Tibial nerve (tissue), 4 donors: ENCODE results near the gene LTV1. TPM values are rescaled to one million over a fixed set of nuclear protein-coding genes. Genes with fewer than 3 reads are reported as not detected.

Experiments used
- DNase-seq, 2 donors: peaks; one replicate each; pipeline ENCODE4 v3.0.0-alpha.2; 2019; ENCODE audit warnings: low spot score in 2 of 2
- H3K27ac ChIP-seq, 4 donors: fragments of 200-600 bp; sonication (generic) in 3 of 4; one replicate each; pipeline ENCODE4 v1.5.1; 2017 to 2019; ENCODE audit warnings: mild to moderate bottlenecking in 1 of 4
- H3K27me3 ChIP-seq, 2 donors: fragments of 200-600 bp; sonication (generic) in 1 of 2; one replicate each; pipeline versions ENCODE4 v1.5.1 to v1.6.0; 2017 to 2019
- H3K36me3 ChIP-seq, 3 donors: fragments of 200-600 bp; sonication (generic); one replicate each; pipeline ENCODE4 v1.5.1; 2018 to 2019
- H3K4me1 ChIP-seq, 4 donors: fragments of 200-600 bp; sonication (generic) in 3 of 4; one replicate each; pipeline ENCODE4 v1.5.1; 2017 to 2019
- H3K4me3 ChIP-seq, 4 donors: fragments of 200-600 bp; sonication (generic) in 3 of 4; one replicate each; pipeline ENCODE4 v1.5.1; 2017 to 2019; ENCODE audit warnings: mild to moderate bottlenecking in 1 of 4, moderate library complexity in 1 of 4
- H3K9me3 ChIP-seq, 4 donors: fragments of 200-600 bp; sonication (generic) in 3 of 4; one replicate each; pipeline ENCODE4 v1.5.1; 2017 to 2019
- CTCF ChIP-seq, 5 experiments: fragments of 200-600 bp in 3 of 5; fragments of 450-650 bp in 2 of 5; sonication (generic) in 3 of 5; IDR thresholded peaks; one replicate each; pipeline ENCODE4 v1.5.1; 2016 to 2019; ENCODE audit warnings: antibody characterized with exemption in 5 of 5, mild to moderate bottlenecking in 3 of 5, moderate library complexity in 2 of 5
- EP300 ChIP-seq, 2 donors: sonication (generic); formaldehyde crosslinking; IDR thresholded peaks; one replicate each; pipeline ENCODE4 v1.6.1; 2017; ENCODE audit warnings: antibody characterized with exemption in 2 of 2, mild to moderate bottlenecking in 1 of 2
- POLR2A ChIP-seq, 2 donors: fragments of 450-650 bp; IDR thresholded peaks; one replicate each; pipeline ENCODE4 v1.6.1; 2017; ENCODE audit warnings: antibody characterized with exemption in 2 of 2, mild to moderate bottlenecking in 2 of 2, moderate library complexity in 2 of 2
- WGBS, 2 donors: methylation state at CpG; one replicate each; pipeline ENCODE4 v1.1.5; 2018; 5-methylcytosine and 5-hydroxymethylcytosine counted together
- total RNA-seq, 4 donors: library from RNA; depleted of rRNA; stranded (reverse); fragments of >200 nt; gene quantifications; one replicate each; pipeline ENCODE4 v1.1.0, GENCODE V29; 2016

Gene LTV1
- total RNA-seq, 4 donors from 2014 or later = 16.4 to 33.0 (median 22.8) TPM

- H3K27ac ChIP-seq = no peak overlapping the region
- 80 to 82% methylated on average over 4 of the region's 4 CpGs for WGBS, 2 donors
- no peak for DNase-seq
- peaks cover 0 to 7% (median 0%) of the 10 kb centered on the region in 4 donors for H3K4me1 ChIP-seq
- peaks cover 0 to 10% (median under 1%) of the 10 kb centered on the region in 4 donors for H3K9me3 ChIP-seq
- peaks cover 0 to 41% (median 0%) of the 10 kb centered on the region in 3 donors for H3K36me3 ChIP-seq
- H3K27me3 ChIP-seq = no peaks in the 10 kb centered on the region
- TF ChIP-seq EP300 (IDR thresholded peaks at IDR 0.05) (no peak), POLR2A (IDR thresholded peaks at IDR 0.05) (no peak)
- H3K4me3 ChIP-seq = no peak overlapping the region
Measured at GRCh38 chr6:143804835-143805239, 38.3 kb upstream of the LTV1 start.

DNA sequence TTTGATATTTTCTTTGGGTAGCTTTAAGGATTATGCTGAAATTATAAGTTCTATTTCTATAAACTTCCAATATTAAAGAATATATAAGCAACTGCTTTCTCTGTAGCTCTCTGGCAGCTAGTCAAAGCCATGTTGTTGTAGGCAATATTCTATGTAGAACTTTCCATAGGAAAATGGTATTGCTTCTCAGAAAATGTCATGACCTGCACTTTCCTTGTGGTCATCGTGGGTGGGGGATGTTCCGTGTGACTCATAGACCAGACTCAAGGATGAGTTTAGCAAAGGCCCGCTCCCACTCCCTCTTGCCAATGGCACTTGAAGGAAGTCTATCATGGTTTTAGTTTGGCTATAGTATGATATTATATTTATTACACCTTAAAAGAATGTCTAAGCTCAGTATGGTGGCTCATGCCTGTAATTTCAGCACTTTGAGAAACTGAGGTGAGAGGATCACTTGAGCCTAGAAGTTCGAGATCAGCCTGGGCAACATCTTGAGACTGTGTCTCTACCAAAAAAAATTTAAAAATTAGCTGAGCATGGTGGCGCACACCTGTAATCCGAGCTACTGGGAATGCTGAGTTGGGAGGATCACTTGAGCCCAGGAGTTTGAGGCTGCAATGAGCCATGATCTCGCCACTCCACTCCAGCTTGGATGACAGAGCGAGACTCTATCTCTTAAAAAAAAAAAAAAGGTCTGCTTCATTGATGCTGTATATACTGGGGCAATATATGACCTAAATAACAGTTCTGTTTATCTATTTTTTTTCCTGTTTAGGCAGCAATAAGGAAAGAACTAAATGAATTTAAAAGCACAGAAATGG, 36.6 kb upstream of the LTV1 start:
- no peak overlapping the region for H3K27ac ChIP-seq
- no peak overlapping the region for H3K4me3 ChIP-seq
- no peak for DNase-seq
- H3K36me3 ChIP-seq = peaks cover 0 to 25% (median 0%) of the 10 kb centered on the region in 3 donors
- no peaks in the 10 kb centered on the region for H3K27me3 ChIP-seq
- H3K9me3 ChIP-seq = no peaks in the 10 kb centered on the region
- peaks cover 0 to 7% (median 0%) of the 10 kb centered on the region in 4 donors for H3K4me1 ChIP-seq
- WGBS, 2 donors = 80 to 88% methylated on average over 8 of the region's 8 CpGs
- TF ChIP-seq CTCF (IDR thresholded peaks at IDR 0.05) (no peak), EP300 (IDR thresholded peaks at IDR 0.05) (no peak), POLR2A (IDR thresholded peaks at IDR 0.05) (no peak)

- Histone ChIP-seq H3K27ac (no peak overlapping the region), H3K27me3 (no peaks in the 10 kb centered on the region), H3K4me3 (no peak overlapping the region), H3K36me3 (peaks cover 0 to 18% (median 0%) of the 10 kb centered on the region in 3 donors), H3K9me3 (no peaks in the 10 kb centered on the region), H3K4me1 (peaks cover 0 to 7% (median 0%) of the 10 kb centered on the region in 4 donors)
- no peak for DNase-seq
- WGBS, 2 donors = 88 to 91% methylated on average over 6 of the region's 6 CpGs
- TF ChIP-seq POLR2A (IDR thresholded peaks at IDR 0.05) (no peak), CTCF (IDR thresholded peaks at IDR 0.05) (no peak), EP300 (IDR thresholded peaks at IDR 0.05) (no peak)
Measured at GRCh38 chr6:143807103-143807772, 35.9 kb upstream of the LTV1 start.

DNA sequence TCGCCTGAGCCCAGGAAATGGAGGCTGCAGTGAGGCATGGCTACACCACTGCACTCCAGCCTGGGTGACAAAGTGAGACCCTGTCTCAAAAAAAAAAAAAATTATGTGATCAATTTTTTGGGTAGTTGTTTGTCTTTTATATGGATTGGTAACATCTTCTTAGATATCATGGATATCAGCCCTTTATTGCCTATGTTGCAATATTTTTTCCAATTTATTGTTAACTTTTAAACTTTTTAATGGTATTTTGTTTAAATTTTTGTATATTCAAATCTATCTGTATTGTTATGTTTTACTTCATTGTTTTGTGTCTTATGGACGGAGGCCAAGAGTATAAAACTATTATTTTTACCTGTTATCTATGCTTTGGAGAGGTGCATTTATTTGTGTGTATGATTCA, 32.4 kb upstream of the LTV1 start:
- WGBS, 2 donors = 96% methylated on average over 2 of the region's 2 CpGs
- TF ChIP-seq CTCF (IDR thresholded peaks at IDR 0.05) (no peak), EP300 (IDR thresholded peaks at IDR 0.05) (no peak), POLR2A (IDR thresholded peaks at IDR 0.05) (no peak)
- H3K4me1 ChIP-seq = no peaks in the 10 kb centered on the region
- H3K27ac ChIP-seq = no peak overlapping the region
- H3K36me3 ChIP-seq = peaks cover 0 to 14% (median 0%) of the 10 kb centered on the region in 3 donors
- H3K4me3 ChIP-seq = no peak overlapping the region
- H3K9me3 ChIP-seq = no peaks in the 10 kb centered on the region
- no peak for DNase-seq
- no peaks in the 10 kb centered on the region for H3K27me3 ChIP-seq

DNA sequence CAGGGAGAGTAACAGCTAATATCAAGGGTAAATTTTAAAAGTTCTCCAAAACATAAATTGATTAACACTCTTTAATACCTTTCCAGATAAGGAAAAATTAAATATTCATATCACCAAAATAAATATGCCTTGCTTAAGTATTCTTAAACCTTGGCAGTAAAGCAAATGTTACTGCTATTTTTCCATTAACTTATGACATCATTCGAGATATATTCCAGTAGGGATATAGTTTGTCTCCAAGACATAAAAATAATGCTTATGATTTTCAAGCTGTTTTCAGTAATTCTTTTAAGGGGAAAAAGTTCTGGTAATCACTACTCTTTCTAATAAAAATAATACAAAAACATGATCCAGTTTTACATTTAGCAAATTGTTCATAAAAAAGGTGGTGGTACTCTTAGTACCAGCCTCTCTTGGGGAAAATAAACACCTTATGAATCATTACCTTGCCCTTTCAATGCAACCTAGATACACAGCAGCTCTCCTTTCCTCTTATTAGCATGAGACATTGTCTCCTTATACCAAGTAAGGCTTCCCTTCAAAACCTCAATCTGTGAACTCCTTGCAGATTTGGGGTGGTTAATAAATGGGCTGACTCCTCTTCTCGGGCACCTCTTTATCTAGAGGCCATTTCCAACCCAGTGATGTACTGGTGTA, 31.5 kb upstream of the LTV1 start:
- no peaks in the 10 kb centered on the region for H3K27me3 ChIP-seq
- H3K36me3 ChIP-seq = peaks cover 0 to 14% (median 0%) of the 10 kb centered on the region in 3 donors
- no peak for TF ChIP-seq POLR2A (IDR thresholded peaks at IDR 0.05)
- no peak for TF ChIP-seq CTCF (IDR thresholded peaks at IDR 0.05)
- no peak for TF ChIP-seq EP300 (IDR thresholded peaks at IDR 0.05)
- H3K27ac ChIP-seq = no peak overlapping the region
- H3K4me3 ChIP-seq = no peak overlapping the region
- no peaks in the 10 kb centered on the region for H3K9me3 ChIP-seq
- WGBS, 2 donors = 74 to 76% methylated on average over 2 of the region's 2 CpGs
- no peak for DNase-seq
- H3K4me1 ChIP-seq = no peaks in the 10 kb centered on the region
